ENCODE data around the gene SYPL1. TPM values are rescaled to one million over a fixed set of nuclear protein-coding genes. Genes with fewer than 3 reads are reported as not detected.
A peak's percentile ranks its signal among the peaks of the same experiment; 100 is the strongest.

The SYPL1 gene
- total and polyA plus RNA-seq, 4 donors = 52.7 to 114 (median 68.4) TPM

GRCh38 chr7:106120500-106120899 lies 8.4 kb upstream of the SYPL1 start:
- 84 to 86% methylated on average over 2 of the region's 2 CpGs for WGBS, 2 donors
- Histone ChIP-seq H3K9me3 (ENCODE audit: control insufficient read depth in 4 of 4, insufficient read depth in 3 of 4, low read length in 3 of 4) (no peaks in the 10 kb centered on the region), H3K4me1 (ENCODE audit: control insufficient read depth in 5 of 5, insufficient read depth in 5 of 5, low read length in 5 of 5) (peaks cover 0 to 18% (median 2%) of the 10 kb centered on the region in 5 donors), H3K27ac (ENCODE audit: low read depth in 1 of 2, low read length in 1 of 2) (no peak overlapping the region), H3K36me3 (ENCODE audit: control insufficient read depth in 4 of 4, insufficient read depth in 4 of 4, low read length in 4 of 4) (no peaks in the 10 kb centered on the region), H3K27me3 (ENCODE audit: control insufficient read depth in 3 of 3, insufficient read depth in 3 of 3, low read length in 2 of 3) (no peaks in the 10 kb centered on the region), H3K9ac (ENCODE audit: insufficient read depth in 1 of 2, low read length in 2 of 2) (no peak overlapping the region), H3K4me3 (no peak overlapping the region)
- TF ChIP-seq CTCF (IDR thresholded peaks at IDR 0.05; ENCODE audit: control extremely low read depth, extremely low read depth) = no peak
- ATAC-seq (ENCODE audit: insufficient read depth, low FRiP score) = no peak
- DNase-seq = no peak

DNA sequence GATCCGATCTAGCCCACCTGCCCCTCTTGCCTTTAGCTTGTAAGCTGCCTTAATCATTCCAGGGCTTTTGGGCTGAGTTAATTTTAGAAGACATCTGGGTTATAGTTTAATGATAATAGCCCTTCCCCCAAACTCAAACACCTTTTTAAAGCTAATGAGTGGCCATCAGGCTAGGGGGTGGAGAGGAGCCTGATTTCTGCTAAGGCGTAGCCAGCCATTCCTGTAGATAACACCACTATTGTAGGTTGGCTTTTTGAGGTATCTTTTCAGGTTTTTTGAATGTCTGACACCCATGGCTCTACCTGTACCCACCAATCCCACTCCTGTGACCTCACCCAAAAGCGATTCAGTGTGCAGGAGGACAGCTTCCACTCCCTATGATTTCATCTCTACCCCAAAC lies 7.6 kb upstream of the SYPL1 start:
- H3K36me3 ChIP-seq (ENCODE audit: control insufficient read depth in 4 of 4, insufficient read depth in 4 of 4, low read length in 4 of 4) = no peaks in the 10 kb centered on the region
- no peak for TF ChIP-seq CTCF (IDR thresholded peaks at IDR 0.05; ENCODE audit: control extremely low read depth, extremely low read depth)
- peaks cover 0 to 18% (median 2%) of the 10 kb centered on the region in 5 donors for H3K4me1 ChIP-seq (ENCODE audit: control insufficient read depth in 5 of 5, insufficient read depth in 5 of 5, low read length in 5 of 5)
- H3K4me3 ChIP-seq = no peak overlapping the region
- WGBS, 2 donors = 91 to 99% methylated on average over 3 of the region's 3 CpGs
- no peaks in the 10 kb centered on the region for H3K9me3 ChIP-seq (ENCODE audit: control insufficient read depth in 4 of 4, insufficient read depth in 3 of 4, low read length in 3 of 4)
- H3K27ac ChIP-seq (ENCODE audit: low read depth in 1 of 2, low read length in 1 of 2) = peak overlapping the region in 1 of 2 donors; percentile 18
- no peak overlapping the region for H3K9ac ChIP-seq (ENCODE audit: insufficient read depth in 1 of 2, low read length in 2 of 2)
- ATAC-seq (ENCODE audit: insufficient read depth, low FRiP score) = no peak
- no peaks in the 10 kb centered on the region for H3K27me3 ChIP-seq (ENCODE audit: control insufficient read depth in 3 of 3, insufficient read depth in 3 of 3, low read length in 2 of 3)
- DNase-seq = no peak

DNA sequence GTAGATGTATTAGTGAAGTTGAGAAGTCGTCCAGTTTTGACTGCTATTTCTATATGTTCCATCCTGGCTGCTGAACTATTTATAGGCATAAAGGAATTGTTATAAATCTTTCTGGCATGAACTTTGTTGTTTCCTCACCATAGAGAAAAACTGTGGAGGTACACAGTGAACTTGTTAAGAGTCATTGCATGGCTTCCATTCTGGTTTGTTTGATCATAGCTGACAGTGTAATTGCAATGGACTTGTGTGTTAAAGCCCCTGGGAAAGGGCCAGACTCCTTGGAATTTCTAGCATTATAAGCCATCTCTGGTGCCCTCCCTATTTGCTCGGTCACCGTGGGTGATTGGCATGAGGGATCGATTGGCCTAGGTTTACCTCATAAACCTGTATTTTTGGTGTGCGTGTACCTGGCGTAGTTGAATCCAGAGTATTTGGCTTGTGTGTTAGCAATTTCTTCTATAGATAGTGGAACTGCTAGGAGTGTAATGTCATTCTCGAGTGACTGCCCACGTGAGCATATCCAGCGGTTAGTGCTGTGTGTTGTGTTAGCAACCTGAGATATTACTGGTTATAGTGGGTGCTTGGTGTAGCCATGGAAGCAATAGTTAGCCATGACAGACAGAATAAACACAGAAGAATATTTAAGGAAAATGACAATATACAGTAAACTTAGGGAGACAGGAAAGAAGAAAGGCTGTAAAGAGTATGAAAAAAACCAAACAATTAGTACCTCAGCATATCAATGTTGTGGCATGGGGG lies 5.9 kb upstream of the SYPL1 start:
- ATAC-seq (ENCODE audit: insufficient read depth, low FRiP score) = no peak
- no peak overlapping the region for H3K4me3 ChIP-seq
- H3K27me3 ChIP-seq (ENCODE audit: control insufficient read depth in 3 of 3, insufficient read depth in 3 of 3, low read length in 2 of 3) = no peaks in the 10 kb centered on the region
- DNase-seq = no peak
- WGBS, 2 donors = 90 to 92% methylated on average over 9 of the region's 9 CpGs
- no peaks in the 10 kb centered on the region for H3K36me3 ChIP-seq (ENCODE audit: control insufficient read depth in 4 of 4, insufficient read depth in 4 of 4, low read length in 4 of 4)
- H3K4me1 ChIP-seq (ENCODE audit: control insufficient read depth in 5 of 5, insufficient read depth in 5 of 5, low read length in 5 of 5) = peaks cover 0 to 18% (median 0%) of the 10 kb centered on the region in 5 donors
- peak overlapping the region in 1 of 2 donors; percentile 37 for H3K27ac ChIP-seq (ENCODE audit: low read depth in 1 of 2, low read length in 1 of 2)
- no peak for TF ChIP-seq CTCF (IDR thresholded peaks at IDR 0.05; ENCODE audit: control extremely low read depth, extremely low read depth)
- H3K9ac ChIP-seq (ENCODE audit: insufficient read depth in 1 of 2, low read length in 2 of 2) = no peak overlapping the region
- no peaks in the 10 kb centered on the region for H3K9me3 ChIP-seq (ENCODE audit: control insufficient read depth in 4 of 4, insufficient read depth in 3 of 4, low read length in 3 of 4)

Data from lung (tissue), 12 donors.